Smooth muscle cell (in vitro differentiated cells): Measurements from ENCODE around the gene SIPA1L3. TPM values are rescaled to one million over a fixed set of nuclear protein-coding genes. Genes with fewer than 3 reads are reported as not detected.

Experiments used
- DNase-seq: peaks from one replicate; lab custom pipeline; 2025; ENCODE audit not compliant: unreplicated experiment; lab: John Stamatoyannopoulos, UW
- H2AFZ ChIP-seq: fragments of 200-600 bp; sonication (generic); 2 replicates; pipeline ENCODE4 v1.6.0; 2016; ENCODE audit warnings: antibody characterized with exemption, low read depth, mild to moderate bottlenecking
- H3F3A ChIP-seq: fragments of 200-600 bp; sonication (generic); 2 replicates; pipeline ENCODE4 v1.6.0; 2017; ENCODE audit warnings: antibody characterized with exemption, low read depth
- H3K27ac ChIP-seq: fragments of 200-600 bp; sonication (generic); 2 replicates; pipeline ENCODE4 v1.5.1; 2016; ENCODE audit warnings: low read depth, mild to moderate bottlenecking
- H3K27me3 ChIP-seq: fragments of 200-600 bp; sonication (generic); 2 replicates; pipeline ENCODE4 v1.6.1; 2016; ENCODE audit warnings: low read depth, mild to moderate bottlenecking
- H3K36me3 ChIP-seq: fragments of 200-600 bp; sonication (generic); 2 replicates; pipeline ENCODE4 v1.5.1; 2016; ENCODE audit warnings: low read depth
- H3K4me1 ChIP-seq: fragments of 200-600 bp; sonication (generic); 2 replicates; pipeline ENCODE4 v1.5.1; 2016; ENCODE audit warnings: low read depth
- H3K4me2 ChIP-seq: fragments of 200-600 bp; sonication (generic); 2 replicates; pipeline ENCODE4 v1.6.0; 2016; ENCODE audit warnings: mild to moderate bottlenecking
- H3K4me3 ChIP-seq: fragments of 200-600 bp; sonication (generic); 2 replicates; pipeline ENCODE4 v1.5.1; 2016; ENCODE audit warnings: mild to moderate bottlenecking
- H3K79me2 ChIP-seq: fragments of 200-600 bp; sonication (generic); 2 replicates; pipeline ENCODE4 v1.6.0; 2016; ENCODE audit warnings: low read depth, mild to moderate bottlenecking
- H3K9ac ChIP-seq: fragments of 200-600 bp; sonication (generic); 2 replicates; pipeline ENCODE4 v1.6.0; 2016; ENCODE audit warnings: low read depth
- H3K9me3 ChIP-seq: fragments of 200-600 bp; sonication (generic); replicated peaks from 2 replicates; pipeline ENCODE4 v1.5.1; 2016; ENCODE audit warnings: low read depth
- H4K20me1 ChIP-seq: fragments of 200-600 bp; sonication (generic); 2 replicates; pipeline ENCODE4 v1.6.0; 2016; ENCODE audit warnings: low read depth
- WGBS: methylation state at CpG from one replicate; pipeline ENCODE4 v1.1.7; 2016; ENCODE audit warnings: low lambda C conversion rate; 5-methylcytosine and 5-hydroxymethylcytosine counted together
- polyA plus RNA-seq: library from polyadenylated mRNA; unstranded; fragments of >200 nt; fragmentation: Nextera tagmentation; extraction: Ambion mirVana; gene quantifications from 2 replicates; pipeline ENCODE4 v1.2.1, GENCODE V29; 2016
- total RNA-seq: library from RNA; depleted of rRNA; stranded (reverse); fragments of >200 nt; gene quantifications from 2 replicates; pipeline ENCODE4 v1.2.3, GENCODE V29; 2014
- TF ChIP-seq, protein P1 (sequence below): fragments of 200-600 bp; sonication (generic); IDR thresholded peaks from 2 replicates; pipeline ENCODE4 v1.5.1; 2017; ENCODE audit warnings: borderline replicate concordance, mild to moderate bottlenecking, antibody characterized with exemption; ENCODE audit not compliant: insufficient read depth, poor library complexity, severe bottlenecking

The SIPA1L3 gene
- total and polyA plus RNA-seq, 2 experiments from 2014 or later = 6.5 to 7.6 TPM

DNA sequence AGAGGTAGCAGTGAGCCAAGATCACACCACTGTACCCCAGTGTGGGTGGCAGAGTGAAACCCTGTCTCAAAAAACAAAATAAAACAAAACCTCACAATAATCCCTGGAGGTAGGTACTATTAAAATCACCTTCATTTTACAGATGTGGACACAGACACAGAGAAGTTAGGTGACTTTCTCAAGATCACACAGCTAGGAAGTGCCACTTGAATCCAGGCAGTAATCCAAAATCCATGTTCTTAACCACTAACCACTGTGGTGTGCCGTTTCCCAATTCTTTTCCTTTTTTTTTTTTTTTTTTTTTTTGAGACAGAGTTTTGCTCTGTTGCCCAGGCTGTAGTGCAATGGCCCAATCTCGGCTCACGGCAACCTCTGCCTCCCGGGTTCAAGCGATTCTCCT is 340.1 kb downstream of the SIPA1L3 start:
- H3K79me2 ChIP-seq = no peaks in the 10 kb centered on the region
- no peaks in the 10 kb centered on the region for H4K20me1 ChIP-seq
- H3K27me3 ChIP-seq = no peaks in the 10 kb centered on the region
- H3F3A ChIP-seq = no peaks in the 10 kb centered on the region
- WGBS = 78% methylated on average over 5 of the region's 5 CpGs
- no peaks in the 10 kb centered on the region for H3K36me3 ChIP-seq
- peaks cover 11% of the 10 kb centered on the region for H3K4me1 ChIP-seq
- no peak for DNase-seq
- H3K27ac ChIP-seq = no peak overlapping the region
- H2AFZ ChIP-seq = no peak overlapping the region
- H3K4me3 ChIP-seq = no peak overlapping the region
- no peaks in the 10 kb centered on the region for H3K9me3 ChIP-seq
- TF ChIP-seq, protein P1, sequence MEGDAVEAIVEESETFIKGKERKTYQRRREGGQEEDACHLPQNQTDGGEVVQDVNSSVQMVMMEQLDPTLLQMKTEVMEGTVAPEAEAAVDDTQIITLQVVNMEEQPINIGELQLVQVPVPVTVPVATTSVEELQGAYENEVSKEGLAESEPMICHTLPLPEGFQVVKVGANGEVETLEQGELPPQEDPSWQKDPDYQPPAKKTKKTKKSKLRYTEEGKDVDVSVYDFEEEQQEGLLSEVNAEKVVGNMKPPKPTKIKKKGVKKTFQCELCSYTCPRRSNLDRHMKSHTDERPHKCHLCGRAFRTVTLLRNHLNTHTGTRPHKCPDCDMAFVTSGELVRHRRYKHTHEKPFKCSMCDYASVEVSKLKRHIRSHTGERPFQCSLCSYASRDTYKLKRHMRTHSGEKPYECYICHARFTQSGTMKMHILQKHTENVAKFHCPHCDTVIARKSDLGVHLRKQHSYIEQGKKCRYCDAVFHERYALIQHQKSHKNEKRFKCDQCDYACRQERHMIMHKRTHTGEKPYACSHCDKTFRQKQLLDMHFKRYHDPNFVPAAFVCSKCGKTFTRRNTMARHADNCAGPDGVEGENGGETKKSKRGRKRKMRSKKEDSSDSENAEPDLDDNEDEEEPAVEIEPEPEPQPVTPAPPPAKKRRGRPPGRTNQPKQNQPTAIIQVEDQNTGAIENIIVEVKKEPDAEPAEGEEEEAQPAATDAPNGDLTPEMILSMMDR = no peak
- no peak overlapping the region for H3K4me2 ChIP-seq
- H3K9ac ChIP-seq = no peak overlapping the region

DNA sequence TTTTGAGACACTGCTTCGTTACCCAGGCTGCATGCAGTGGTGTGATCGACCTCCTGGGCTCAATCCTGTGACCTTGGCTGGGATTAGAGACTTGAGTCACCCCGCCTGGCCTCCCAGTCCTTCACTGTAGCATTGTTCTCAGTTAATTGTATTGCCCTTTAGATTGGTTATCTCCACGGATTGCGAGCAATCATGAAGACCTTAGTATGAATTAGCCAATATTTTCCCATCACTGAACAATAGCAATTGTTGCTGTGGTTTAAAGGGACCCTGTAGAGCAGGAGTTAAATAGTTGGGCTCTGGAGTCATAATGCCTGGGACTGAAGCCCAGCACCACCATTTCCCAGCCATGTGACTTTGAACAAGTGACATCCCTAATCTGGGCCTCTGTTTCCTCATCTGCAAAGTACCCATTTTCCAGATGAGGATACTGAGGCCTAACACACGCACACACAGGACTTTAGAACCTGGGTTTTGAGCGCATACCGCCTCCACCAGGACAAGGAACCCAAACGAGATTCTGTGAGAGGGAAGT is 340.8 kb downstream of the SIPA1L3 start:
- H3K27me3 ChIP-seq = no peaks in the 10 kb centered on the region
- H3K4me1 ChIP-seq = peaks cover 16% of the 10 kb centered on the region
- TF ChIP-seq, protein P1 = no peak
- H3K4me2 ChIP-seq = no peak overlapping the region
- no peak overlapping the region for H3K4me3 ChIP-seq
- no peak for DNase-seq
- H3K9me3 ChIP-seq = no peaks in the 10 kb centered on the region
- H2AFZ ChIP-seq = no peak overlapping the region
- H3F3A ChIP-seq = peaks cover 2% of the 10 kb centered on the region
- H3K79me2 ChIP-seq = no peaks in the 10 kb centered on the region
- no peak overlapping the region for H3K27ac ChIP-seq
- no peak overlapping the region for H3K9ac ChIP-seq
- H3K36me3 ChIP-seq = no peaks in the 10 kb centered on the region
- H4K20me1 ChIP-seq = no peaks in the 10 kb centered on the region
- WGBS = 84% methylated on average over 9 of the region's 9 CpGs

DNA sequence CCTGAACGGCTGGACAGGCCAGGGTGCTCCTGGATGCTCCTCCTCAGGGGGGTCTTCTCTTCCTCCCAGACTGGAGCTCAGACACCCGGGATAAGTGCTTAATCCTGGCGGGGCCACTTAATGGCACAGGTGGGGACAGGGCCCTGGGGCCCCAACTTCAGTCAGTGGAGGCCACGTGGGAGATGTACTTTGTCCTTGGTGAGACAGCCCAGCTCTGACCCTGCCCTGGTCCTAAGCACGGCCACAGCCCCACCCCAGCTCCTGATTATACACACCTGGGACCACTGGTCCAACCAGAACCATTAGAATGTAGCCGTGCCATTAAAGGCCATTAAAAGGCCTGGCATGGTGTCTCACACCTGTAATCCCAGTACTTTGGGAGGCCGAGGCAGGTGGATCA is 341.4 kb downstream of the SIPA1L3 start:
- Histone ChIP-seq H3F3A (peaks cover 3% of the 10 kb centered on the region), H3K4me1 (peaks cover 22% of the 10 kb centered on the region), H3K27me3 (no peaks in the 10 kb centered on the region), H3K27ac (no peak overlapping the region), H2AFZ (no peak overlapping the region), H3K9ac (no peak overlapping the region), H3K9me3 (no peaks in the 10 kb centered on the region), H3K4me2 (no peak overlapping the region), H3K4me3 (no peak overlapping the region), H3K36me3 (no peaks in the 10 kb centered on the region), H4K20me1 (no peaks in the 10 kb centered on the region), H3K79me2 (no peaks in the 10 kb centered on the region)
- no peak for DNase-seq
- TF ChIP-seq, protein P1 = no peak
- 91% methylated on average over 7 of the region's 7 CpGs for WGBS

DNA sequence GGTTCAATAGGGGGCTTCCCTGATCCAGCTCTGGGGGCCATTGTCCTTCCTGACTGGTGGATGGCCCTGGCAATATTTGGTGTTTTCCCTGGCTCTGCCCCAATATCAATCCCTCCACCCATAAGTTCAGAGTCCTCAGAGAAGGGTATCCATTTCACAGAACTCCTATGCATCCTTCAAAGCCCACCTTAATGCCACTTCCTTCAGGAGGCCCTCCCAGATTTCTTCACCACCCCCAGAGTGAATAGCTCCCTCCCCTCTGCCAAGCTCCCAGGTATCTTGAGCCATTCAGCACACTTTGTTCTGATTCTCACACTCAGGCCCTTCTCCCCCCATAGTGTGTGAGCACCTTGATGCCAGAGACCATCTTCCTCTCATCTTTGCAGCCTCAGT is 343.4 kb downstream of the SIPA1L3 start:
- TF ChIP-seq, protein P1 = no peak
- Histone ChIP-seq H3K4me3 (no peak overlapping the region), H3F3A (peaks cover 3% of the 10 kb centered on the region), H2AFZ (no peak overlapping the region), H4K20me1 (no peaks in the 10 kb centered on the region), H3K9me3 (no peaks in the 10 kb centered on the region), H3K9ac (no peak overlapping the region), H3K4me1 (peaks cover 27% of the 10 kb centered on the region), H3K36me3 (no peaks in the 10 kb centered on the region), H3K27ac (no peak overlapping the region), H3K27me3 (no peaks in the 10 kb centered on the region), H3K79me2 (no peaks in the 10 kb centered on the region), H3K4me2 (no peak overlapping the region)
- DNase-seq = no peak
